ENCODE results near the gene DPP8.

DPP8 gene

DNA sequence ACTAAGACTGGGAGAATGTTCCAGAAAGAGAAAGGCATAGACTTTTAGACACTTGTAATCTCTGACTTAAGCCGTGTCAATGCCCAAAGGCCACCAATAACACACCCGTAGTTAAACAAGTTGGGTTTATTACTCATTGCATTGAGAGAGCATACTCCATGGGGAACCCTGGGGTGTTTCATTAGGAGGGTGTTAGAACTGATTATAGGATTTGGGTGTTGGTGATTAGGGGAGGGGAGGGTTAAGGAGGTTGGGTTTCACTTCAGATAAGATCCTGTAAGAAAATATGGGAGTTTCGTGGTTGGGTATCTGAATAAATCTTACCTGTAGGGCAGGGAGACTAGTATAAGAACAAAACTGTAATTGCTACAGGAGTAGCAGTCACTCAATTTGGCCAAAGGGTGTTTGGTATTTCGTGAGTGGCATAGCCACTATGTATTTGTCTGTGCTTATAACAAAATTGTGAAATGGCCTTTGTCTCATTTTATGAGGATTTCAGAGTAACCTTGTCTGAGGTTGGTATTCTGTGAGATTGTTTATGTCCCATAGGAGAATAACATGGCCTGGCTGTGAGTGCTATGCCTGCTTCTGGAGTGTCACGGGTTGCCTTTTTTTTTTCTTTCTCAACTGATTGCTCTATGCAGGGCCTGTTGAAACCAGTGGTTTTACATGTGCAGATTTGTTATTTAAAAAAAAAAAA, 15.7 kb upstream of the DPP8 start:
- Mint-ChIP-seq H3K27ac (peak overlapping the region; percentile 37), H3K4me3 (peak overlapping the region; percentile 23)

DNA sequence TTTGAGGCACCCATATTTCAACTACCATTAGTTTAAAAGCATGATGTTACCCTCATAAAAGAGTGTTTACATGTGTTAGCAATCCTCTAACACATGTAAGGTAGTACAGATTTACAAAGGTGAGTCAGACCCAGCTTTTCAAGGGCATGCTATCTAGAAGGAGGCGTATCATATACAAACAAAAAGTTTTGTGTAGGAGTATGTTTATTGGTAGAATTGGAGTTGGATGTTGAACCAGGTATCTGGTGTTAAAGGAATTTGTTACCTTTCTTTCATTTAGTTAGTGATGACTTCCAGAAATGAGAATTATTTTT, 15.2 kb upstream of the DPP8 start:
- peaks cover 40% of the 10 kb centered on the region for H3K36me3 Mint-ChIP-seq (ENCODE audit: low read depth)
- DNase-seq = no peak
- no peaks in the 10 kb centered on the region for H3K27me3 Mint-ChIP-seq
- H3K4me1 Mint-ChIP-seq (ENCODE audit: low read depth) = peaks cover 39% of the 10 kb centered on the region
- peak overlapping the region; percentile 37 for H3K27ac Mint-ChIP-seq
- peak overlapping the region; percentile 38 for H3K4me3 Mint-ChIP-seq
- no peaks in the 10 kb centered on the region for H3K9me3 Mint-ChIP-seq

More for the DNA sequence above, 15.7 kb upstream of the DPP8 start:
- Mint-ChIP-seq H3K4me1 (ENCODE audit: low read depth) (peaks cover 42% of the 10 kb centered on the region), H3K27me3 (no peaks in the 10 kb centered on the region), H3K36me3 (ENCODE audit: low read depth) (peaks cover 43% of the 10 kb centered on the region), H3K9me3 (no peaks in the 10 kb centered on the region)
- no peak for DNase-seq

DNA sequence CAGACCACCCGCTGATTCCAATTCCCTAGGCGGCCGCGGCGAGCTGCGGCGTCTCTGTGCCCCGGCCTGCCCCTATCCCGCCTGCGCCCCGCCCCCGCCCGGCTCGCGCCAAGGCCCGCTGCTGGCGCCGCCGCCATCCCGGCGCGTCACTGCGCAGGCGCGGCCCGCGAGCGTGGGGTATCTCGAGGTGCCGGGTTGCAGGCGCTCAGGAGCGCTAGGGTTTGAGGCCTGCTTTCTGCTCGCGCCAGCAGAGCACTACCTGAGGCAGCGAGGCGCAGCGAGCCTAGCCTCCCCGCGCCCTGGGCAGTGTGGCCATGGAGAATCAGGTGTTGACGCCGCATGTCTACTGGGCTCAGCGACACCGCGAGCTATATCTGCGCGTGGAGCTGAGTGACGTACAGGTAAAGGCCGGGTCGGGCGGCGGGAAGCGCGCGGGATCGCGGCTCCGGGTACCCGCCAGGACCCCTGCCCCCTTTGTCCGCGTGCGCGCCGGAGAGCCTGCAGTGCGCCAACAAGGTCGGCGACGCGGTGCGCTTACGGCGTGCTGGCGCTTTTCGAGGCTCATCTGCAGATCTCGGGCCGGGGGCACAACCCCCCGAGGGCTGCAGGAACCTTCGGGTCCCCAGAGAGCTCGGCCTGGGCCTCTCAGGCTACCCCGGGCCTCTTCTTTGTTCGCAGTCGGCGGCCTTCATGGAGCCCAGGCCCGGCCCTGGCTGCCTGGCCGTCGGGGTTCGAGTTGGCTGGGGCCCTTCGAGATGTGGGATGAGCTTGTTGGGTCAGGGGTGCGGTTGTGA, 13.0 kb upstream of the DPP8 start, which contains the start of gene HACD3:
Gene HACD3, plus strand, starts transcription at position 146 of the 794 bp plus-strand sequence. Its CDS starts 169 bp downstream, at position 315.
- peak; percentile 95 for DNase-seq
- peak within 1 kb of the TSS; percentile 91 for H3K27ac Mint-ChIP-seq
- peak within 1 kb of the TSS; percentile 87 for H3K4me3 Mint-ChIP-seq
- H3K9me3 Mint-ChIP-seq = no peaks in the 10 kb centered on the region
- H3K4me1 Mint-ChIP-seq (ENCODE audit: low read depth) = peaks cover 36% of the 10 kb centered on the region
- H3K36me3 Mint-ChIP-seq (ENCODE audit: low read depth) = peaks cover 29% of the 10 kb centered on the region
- H3K27me3 Mint-ChIP-seq = no peaks in the 10 kb centered on the region

DNA sequence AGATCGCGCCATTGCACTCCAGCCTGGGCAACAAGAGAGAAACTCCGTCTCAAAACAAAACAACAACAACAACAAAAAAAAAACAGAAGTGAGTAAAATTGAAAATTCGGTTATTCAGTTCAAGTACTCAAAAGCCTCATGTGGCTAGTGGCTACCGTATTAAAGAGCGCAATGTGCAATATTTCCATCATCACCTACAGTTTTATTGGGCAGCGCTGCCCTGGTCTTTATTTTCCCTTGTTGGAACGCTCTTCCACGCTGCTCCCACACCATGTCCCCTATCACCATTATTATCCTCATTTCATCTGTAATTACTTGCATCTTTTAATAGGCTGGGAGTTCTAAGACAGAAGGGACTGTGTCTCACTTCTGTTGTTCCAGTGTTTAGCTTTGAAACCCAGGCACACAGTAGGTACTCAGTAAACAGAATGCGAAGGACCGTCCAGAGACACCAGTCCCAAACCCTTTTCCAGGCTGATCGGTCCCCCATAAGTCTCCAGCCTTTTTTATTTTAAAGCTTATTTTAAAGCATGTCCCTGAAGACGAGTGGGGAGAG, 12.4 kb upstream of the DPP8 start:
- Mint-ChIP-seq H3K4me1 (ENCODE audit: low read depth) (peaks cover 33% of the 10 kb centered on the region), H3K36me3 (ENCODE audit: low read depth) (peaks cover 24% of the 10 kb centered on the region), H3K27me3 (no peaks in the 10 kb centered on the region), H3K4me3 (peak overlapping the region; percentile 87), H3K9me3 (no peaks in the 10 kb centered on the region), H3K27ac (peak overlapping the region; percentile 91)
- DNase-seq = no peak

DNA sequence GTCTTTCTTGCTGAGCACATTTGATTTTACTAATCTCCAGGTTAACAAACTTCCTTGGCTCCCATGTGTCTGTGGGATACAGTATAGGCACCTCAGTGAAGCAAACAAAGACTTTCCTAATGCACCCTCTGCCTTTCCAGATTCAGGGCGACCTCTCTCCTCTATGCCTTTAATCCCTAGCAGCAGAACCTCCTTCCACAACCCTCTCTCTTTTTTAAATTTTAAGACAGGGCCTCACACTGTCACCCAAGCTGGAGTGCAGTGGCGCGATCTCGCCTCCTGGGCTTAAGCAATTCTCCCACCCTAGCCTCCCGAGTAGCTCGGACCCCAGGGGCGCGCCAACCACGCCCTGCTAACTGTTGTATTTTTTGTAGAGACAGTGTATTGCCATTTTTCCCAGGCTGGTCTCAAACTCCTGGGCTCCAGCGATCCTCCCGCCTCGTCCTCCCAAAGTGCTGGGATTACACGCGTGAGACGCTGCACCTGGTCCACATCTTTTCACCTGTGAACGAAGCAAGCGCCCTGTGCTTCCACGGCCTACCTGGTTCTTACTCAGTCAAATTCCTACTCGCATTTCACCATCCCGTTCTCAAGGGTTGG, 11.1 kb upstream of the DPP8 start:
- Mint-ChIP-seq H3K4me1 (ENCODE audit: low read depth) (peaks cover 24% of the 10 kb centered on the region), H3K27me3 (no peaks in the 10 kb centered on the region), H3K27ac (no peak overlapping the region), H3K36me3 (ENCODE audit: low read depth) (peaks cover 16% of the 10 kb centered on the region), H3K4me3 (no peak overlapping the region), H3K9me3 (no peaks in the 10 kb centered on the region)
- DNase-seq = no peak

DNA sequence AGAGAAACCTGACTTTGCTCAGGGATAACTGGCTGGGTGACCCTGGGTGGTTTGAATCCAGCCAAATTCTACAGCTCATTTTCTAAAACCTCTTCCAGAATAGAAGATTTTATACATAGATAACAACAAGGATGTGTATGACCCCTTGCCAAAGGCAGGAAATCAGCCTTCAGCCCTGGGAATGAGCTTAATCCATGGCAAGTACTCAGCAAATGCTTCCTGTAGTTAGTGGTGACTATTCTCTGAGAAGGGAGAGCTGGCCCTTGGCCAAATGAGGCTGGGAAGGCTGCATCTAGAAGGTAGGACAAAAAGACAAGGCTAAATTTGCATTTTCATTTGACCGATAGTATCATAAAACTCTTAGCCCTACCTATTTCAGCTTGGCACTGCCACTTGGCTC, 8.1 kb upstream of the DPP8 start:
- Mint-ChIP-seq H3K4me1 (ENCODE audit: low read depth) (peaks cover 6% of the 10 kb centered on the region), H3K27me3 (no peaks in the 10 kb centered on the region), H3K9me3 (no peaks in the 10 kb centered on the region), H3K36me3 (ENCODE audit: low read depth) (no peaks in the 10 kb centered on the region), H3K27ac (no peak overlapping the region), H3K4me3 (no peak overlapping the region)
- no peak for DNase-seq

DNA sequence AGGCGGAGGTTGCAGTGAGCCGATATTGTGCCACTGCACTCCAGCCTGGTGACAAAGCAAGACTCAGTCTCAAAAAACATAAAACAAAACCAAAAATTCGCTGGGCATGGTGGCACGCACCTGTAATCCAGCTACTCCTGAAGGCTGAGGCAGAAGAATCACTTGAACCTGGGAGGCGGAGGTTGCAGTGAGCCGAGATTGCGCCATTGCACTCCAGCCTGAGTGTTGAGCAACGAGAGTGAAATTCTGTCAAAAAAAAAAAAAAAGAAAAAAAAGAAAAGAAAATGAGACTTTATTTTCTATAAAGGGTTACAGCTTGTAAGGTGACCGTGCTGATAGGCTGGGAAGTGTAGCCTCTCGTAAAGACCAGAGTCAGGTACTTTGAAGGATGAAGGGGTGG, 6.7 kb upstream of the DPP8 start:
- Mint-ChIP-seq H3K27ac (no peak overlapping the region), H3K36me3 (ENCODE audit: low read depth) (no peaks in the 10 kb centered on the region)

DNA sequence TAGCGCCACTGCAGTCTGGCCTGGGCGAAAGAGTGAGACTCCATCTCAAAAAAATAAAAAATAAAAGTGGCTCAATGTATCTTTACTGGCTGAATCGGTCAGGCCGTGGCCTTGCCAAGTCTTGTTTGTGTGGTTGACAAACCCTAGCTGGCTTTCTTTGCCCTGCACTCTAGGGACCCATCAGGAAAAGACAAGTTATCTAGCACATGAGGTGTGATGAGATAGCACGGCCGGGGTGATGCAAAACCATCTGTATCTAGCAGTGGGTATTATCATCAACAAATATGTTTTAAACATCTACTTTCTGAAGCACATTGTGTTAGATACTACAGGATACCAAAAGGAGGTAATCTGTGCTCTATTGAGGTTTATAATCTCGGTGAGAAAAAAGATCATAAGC, 3.9 kb upstream of the DPP8 start:
- H3K4me3 Mint-ChIP-seq = no peak overlapping the region

More for the DNA sequence above, 6.7 kb upstream of the DPP8 start:
- H3K4me1 Mint-ChIP-seq (ENCODE audit: low read depth) = no peaks in the 10 kb centered on the region
- H3K27me3 Mint-ChIP-seq = no peaks in the 10 kb centered on the region
- no peak for DNase-seq
- no peaks in the 10 kb centered on the region for H3K9me3 Mint-ChIP-seq
- H3K4me3 Mint-ChIP-seq = no peak overlapping the region

DNA sequence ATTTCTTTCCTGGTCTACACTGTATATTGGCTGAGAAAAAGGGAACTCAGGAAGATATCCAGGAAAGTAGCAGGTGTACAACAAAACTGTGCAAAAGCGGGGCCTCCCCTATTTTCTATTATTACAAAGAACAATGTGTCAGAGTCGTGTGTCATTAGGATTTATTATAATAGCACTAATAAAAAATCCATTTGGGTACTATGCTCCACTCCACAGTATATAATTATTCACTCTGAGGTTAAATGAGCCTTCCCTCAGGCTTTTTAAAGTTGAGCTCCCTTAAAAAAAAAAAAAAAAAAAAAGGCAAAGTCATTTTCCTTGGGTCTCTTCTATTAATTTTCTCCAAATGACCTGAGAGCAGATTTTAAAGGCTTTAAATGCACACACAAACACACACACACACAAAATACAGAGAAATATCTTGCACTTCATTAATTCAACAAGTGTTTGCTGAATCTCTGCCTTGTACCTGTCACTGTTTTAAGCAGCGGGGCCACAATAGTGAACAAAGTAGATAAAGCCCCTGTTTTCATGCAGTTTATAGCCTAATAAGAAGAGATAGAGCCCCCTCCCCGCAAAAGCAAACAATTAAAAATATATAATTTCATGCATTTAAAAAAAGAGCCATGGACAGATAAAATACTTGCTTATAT, 1.3 kb upstream of the DPP8 start:
- Mint-ChIP-seq H3K4me1 (ENCODE audit: low read depth) (peaks cover 29% of the 10 kb centered on the region), H3K36me3 (ENCODE audit: low read depth) (peaks cover 32% of the 10 kb centered on the region), H3K27ac (no peak overlapping the region), H3K4me3 (no peak overlapping the region), H3K9me3 (no peaks in the 10 kb centered on the region), H3K27me3 (no peaks in the 10 kb centered on the region)
- no peak for DNase-seq

More for the DNA sequence above, 3.9 kb upstream of the DPP8 start:
- H3K27me3 Mint-ChIP-seq = no peaks in the 10 kb centered on the region
- peaks cover 7% of the 10 kb centered on the region for H3K4me1 Mint-ChIP-seq (ENCODE audit: low read depth)
- no peak overlapping the region for H3K27ac Mint-ChIP-seq
- no peak for DNase-seq
- no peaks in the 10 kb centered on the region for H3K9me3 Mint-ChIP-seq
- peaks cover 9% of the 10 kb centered on the region for H3K36me3 Mint-ChIP-seq (ENCODE audit: low read depth)

DNA sequence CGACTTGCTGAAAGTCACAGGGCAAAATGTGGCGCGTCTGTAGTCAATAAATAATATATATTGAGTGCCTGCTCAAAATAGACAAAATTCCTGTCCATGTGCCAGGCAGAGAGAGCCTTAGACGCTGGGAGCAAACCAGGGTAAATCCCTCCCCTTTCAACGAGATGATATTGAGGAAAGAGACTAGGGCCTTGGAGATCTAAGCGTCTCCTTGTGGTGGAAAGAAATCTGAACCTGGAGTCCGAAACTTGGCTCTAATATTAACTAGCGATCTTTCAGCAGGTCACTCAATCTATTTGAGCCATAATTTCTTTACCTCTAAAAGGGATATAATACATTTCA, 348 bp upstream of the DPP8 start:
- peaks cover 40% of the 10 kb centered on the region for H3K36me3 Mint-ChIP-seq (ENCODE audit: low read depth)
- H3K9me3 Mint-ChIP-seq = no peaks in the 10 kb centered on the region
- peak overlapping the region; percentile 95 for H3K4me3 Mint-ChIP-seq
- H3K27ac Mint-ChIP-seq = peak overlapping the region; percentile 96
- DNase-seq = no peak
- H3K27me3 Mint-ChIP-seq = no peaks in the 10 kb centered on the region
- H3K4me1 Mint-ChIP-seq (ENCODE audit: low read depth) = peaks cover 34% of the 10 kb centered on the region

DNA sequence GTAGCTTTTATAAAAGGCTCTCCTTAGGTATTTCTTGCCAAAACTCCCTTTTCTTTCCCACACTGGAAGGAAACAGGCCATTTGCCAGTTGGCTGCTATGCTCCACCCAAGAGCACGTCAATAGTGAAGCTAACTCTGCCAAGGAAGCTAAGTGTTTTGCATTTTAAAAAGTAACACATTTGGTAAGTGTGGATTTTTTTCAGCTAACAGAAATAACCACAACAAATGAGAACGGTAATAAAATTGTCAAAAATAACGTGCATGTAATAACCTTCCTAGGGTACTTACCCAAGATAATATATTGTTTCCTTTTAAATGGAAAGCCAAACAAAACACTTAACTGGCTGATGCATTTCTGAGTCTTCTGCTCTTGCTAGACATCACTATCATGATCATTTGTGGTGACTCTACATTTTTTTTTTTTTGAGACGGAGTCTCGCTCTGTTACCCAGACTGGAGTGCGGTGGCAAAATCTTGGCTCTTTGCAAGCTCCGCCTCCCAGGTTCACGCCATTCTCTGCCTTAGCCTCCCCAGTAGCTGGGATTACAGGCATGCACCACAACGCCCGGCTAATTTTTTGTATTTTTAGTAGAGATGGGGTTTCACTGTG, 4.6 kb downstream of the DPP8 start:
- peaks cover 52% of the 10 kb centered on the region for H3K4me1 Mint-ChIP-seq (ENCODE audit: low read depth)
- peak overlapping the region; percentile 8 for H3K4me3 Mint-ChIP-seq
- no peak for DNase-seq

DNA sequence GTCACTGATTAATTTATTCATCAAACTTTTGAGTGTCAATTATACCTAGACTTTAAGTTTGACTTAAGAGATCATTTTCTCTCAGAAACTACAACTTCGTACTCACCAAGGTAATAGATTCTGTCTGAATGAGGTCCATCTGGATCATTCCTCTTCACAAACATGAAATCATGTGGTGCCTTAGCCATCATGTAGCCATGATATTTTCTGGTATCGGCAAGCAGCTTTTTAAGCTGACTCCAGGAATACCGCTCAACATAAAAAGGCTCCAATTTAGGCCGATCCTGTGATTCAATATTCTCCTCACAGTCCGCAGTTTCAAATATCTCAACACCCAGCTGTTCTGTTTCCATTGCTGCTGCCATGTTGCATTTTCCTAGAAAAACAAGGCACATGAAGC, 5.3 kb downstream of the DPP8 start:
- Mint-ChIP-seq H3K36me3 (ENCODE audit: low read depth) (peaks cover 90% of the 10 kb centered on the region), H3K4me3 (no peak overlapping the region), H3K4me1 (ENCODE audit: low read depth) (peaks cover 50% of the 10 kb centered on the region), H3K27ac (peak overlapping the region; percentile 67), H3K9me3 (no peaks in the 10 kb centered on the region), H3K27me3 (no peaks in the 10 kb centered on the region)
- DNase-seq = no peak

More for the DNA sequence above, 4.6 kb downstream of the DPP8 start:
- Mint-ChIP-seq H3K36me3 (ENCODE audit: low read depth) (peaks cover 85% of the 10 kb centered on the region), H3K9me3 (no peaks in the 10 kb centered on the region), H3K27ac (peak overlapping the region; percentile 67), H3K27me3 (no peaks in the 10 kb centered on the region)

DNA sequence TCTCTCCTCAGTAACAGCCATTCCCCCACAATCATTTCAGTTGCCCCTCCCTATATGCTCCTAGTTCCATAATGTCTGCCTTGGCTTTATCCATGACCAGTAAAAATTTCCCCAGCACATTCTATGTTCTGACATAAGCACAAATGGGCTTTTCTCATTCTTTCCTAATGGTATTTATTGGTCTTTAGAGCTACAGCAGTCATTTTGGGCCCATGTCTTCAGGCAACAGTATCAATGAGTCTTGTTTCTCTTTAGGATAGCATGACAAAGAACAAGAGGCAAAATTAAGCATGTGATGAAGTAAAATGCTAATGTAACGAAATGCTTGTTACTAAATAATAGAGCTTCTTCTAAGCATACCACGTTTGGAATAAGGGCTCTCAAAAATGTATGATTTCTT, 8.2 kb downstream of the DPP8 start:
- H3K36me3 Mint-ChIP-seq (ENCODE audit: low read depth) = peaks cover 82% of the 10 kb centered on the region

DNA sequence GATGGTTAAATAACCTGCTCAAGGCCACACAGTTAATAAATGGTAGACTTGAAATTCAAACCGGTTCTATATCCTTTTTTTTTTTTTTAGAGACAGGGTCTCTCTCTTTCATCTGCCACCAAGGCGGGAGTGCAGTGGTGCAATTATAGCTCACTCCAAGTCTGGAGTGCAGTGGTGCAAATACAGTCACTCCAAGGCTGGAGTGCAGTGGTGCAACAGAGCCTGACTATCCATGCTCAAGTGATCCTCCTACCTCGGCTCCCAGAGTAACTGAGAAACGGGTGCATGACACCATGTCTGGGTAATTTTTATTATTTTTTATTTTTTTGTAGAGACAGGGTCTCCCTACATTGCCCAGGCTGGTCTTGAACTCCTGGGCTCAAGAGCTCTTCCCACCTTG, 23.4 kb downstream of the DPP8 start:
- no peak overlapping the region for H3K4me3 Mint-ChIP-seq
- H3K9me3 Mint-ChIP-seq = no peaks in the 10 kb centered on the region
- peaks cover 4% of the 10 kb centered on the region for H3K4me1 Mint-ChIP-seq (ENCODE audit: low read depth)
- H3K27ac Mint-ChIP-seq = no peak overlapping the region
- DNase-seq = no peak
- peaks cover 74% of the 10 kb centered on the region for H3K36me3 Mint-ChIP-seq (ENCODE audit: low read depth)
- no peaks in the 10 kb centered on the region for H3K27me3 Mint-ChIP-seq

More for the DNA sequence above, 8.2 kb downstream of the DPP8 start:
- Mint-ChIP-seq H3K27me3 (no peaks in the 10 kb centered on the region), H3K9me3 (no peaks in the 10 kb centered on the region), H3K4me1 (ENCODE audit: low read depth) (peaks cover 29% of the 10 kb centered on the region), H3K27ac (peak overlapping the region; percentile 2), H3K4me3 (no peak overlapping the region)
- DNase-seq = no peak
